Adipocyte (in vitro differentiated cells): Measurements from ENCODE around the gene ZNF716.
"Not testable (repeated sequence)": the region's sequence is repeated elsewhere in the genome, so short reads cannot be mapped to it uniquely, and the experiment has no call there.

Experiments used
- DNase-seq: peaks from one replicate; pipeline ENCODE4 v3.0.0-alpha.2; 2015; ENCODE audit warnings: low read depth
- H3K27me3 ChIP-seq: replicated peaks from 2 replicates; pipeline ENCODE4 v1.7.0; 2013; ENCODE audit warnings: mild to moderate bottlenecking, low read length, moderate library complexity; ENCODE audit not compliant: control insufficient read depth, insufficient read depth
- H3K36me3 ChIP-seq: 2 replicates; pipeline ENCODE4 v1.7.0; 2013; ENCODE audit warnings: low read length, mild to moderate bottlenecking, moderate library complexity; ENCODE audit not compliant: control insufficient read depth, insufficient read depth, severe bottlenecking
- H3K4me1 ChIP-seq: 2 replicates; pipeline ENCODE4 v1.7.0; 2013; ENCODE audit warnings: mild to moderate bottlenecking, low read length, moderate library complexity; ENCODE audit not compliant: control insufficient read depth, insufficient read depth
- H3K4me3 ChIP-seq: 2 replicates; pipeline ENCODE4 v1.7.0; 2013; ENCODE audit warnings: mild to moderate bottlenecking, low read length, moderate library complexity
- H3K9ac ChIP-seq: 2 replicates; pipeline ENCODE4 v1.7.0; 2013; ENCODE audit warnings: mild to moderate bottlenecking, low read length, moderate library complexity
- H3K9me3 ChIP-seq: 2 replicates; pipeline ENCODE4 v1.7.0; 2013; ENCODE audit warnings: mild to moderate bottlenecking, low read length, moderate library complexity; ENCODE audit not compliant: control insufficient read depth

Gene ZNF716

DNA sequence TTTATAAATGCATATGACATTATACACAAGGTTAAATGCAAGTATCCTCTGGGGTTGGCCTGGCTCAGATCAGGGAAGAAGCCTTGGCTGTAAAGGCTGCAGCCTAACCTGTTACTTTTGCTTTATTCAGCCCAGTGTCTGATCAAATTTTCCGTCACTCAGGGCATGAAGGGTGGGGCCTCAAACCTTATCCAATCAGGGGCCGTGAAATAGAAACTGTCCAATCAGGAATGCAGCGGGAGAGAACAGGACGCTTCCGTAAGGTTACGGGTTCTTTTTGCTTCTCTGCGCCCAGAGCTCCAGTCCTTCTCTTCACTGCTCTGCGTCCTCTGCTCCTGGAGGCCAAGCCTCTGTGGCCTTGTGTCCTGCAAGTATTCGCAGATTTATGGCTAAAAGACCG is at the start of gene ZNF716:
Gene ZNF716, plus strand, starts transcription at position 274 of the 400 bp plus-strand sequence. Its CDS starts 112 bp downstream, at position 386.
- Histone ChIP-seq H3K4me1 (no peaks in the 10 kb centered on the region), H3K9ac (no peak within 1 kb of the TSS), H3K27me3 (no peaks in the 10 kb centered on the region), H3K36me3 (no peaks in the 10 kb centered on the region), H3K4me3 (no peak within 1 kb of the TSS), H3K9me3 (peaks cover 10% of the 10 kb centered on the region)
- no peak for DNase-seq

- Histone ChIP-seq H3K36me3 (no peaks in the 10 kb centered on the region), H3K27me3 (no peaks in the 10 kb centered on the region), H3K9ac (no peak overlapping the region), H3K4me1 (no peaks in the 10 kb centered on the region), H3K4me3 (no peak overlapping the region), H3K9me3 (no peaks in the 10 kb centered on the region)
- no peak for DNase-seq
Measured at GRCh38 chr7:57400531-57401155, 49.3 kb upstream of the ZNF716 start.

DNA sequence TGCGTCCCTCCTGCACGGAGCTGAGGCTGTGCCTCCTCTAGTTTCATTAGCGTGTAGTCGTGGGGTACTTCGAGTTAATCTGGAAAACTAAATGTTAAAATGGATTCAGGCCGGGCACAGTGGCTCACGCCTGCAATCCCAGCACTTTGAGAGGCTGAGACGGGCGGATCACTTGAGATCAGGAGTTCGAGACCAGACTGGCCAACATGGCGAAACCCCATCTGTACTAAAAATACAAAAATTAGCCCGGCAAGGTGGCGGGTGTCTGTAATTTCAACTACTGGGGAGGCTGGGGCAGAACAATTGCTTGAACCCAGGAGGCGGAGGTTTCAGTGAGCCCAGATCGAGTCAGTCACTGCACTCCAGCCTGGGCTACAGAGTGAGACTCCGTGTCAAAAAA is 46.9 kb upstream of the ZNF716 start:
- H3K9me3 ChIP-seq, H3K9ac ChIP-seq, DNase-seq, H3K4me3 ChIP-seq, H3K27me3 ChIP-seq, H3K36me3 ChIP-seq, H3K4me1 ChIP-seq: not testable (repeated sequence)

- Histone ChIP-seq H3K9ac (peak overlapping the region; percentile 67), H3K36me3 (no peaks in the 10 kb centered on the region), H3K9me3 (peaks cover 4% of the 10 kb centered on the region), H3K4me1 (no peaks in the 10 kb centered on the region), H3K4me3 (peak overlapping the region; percentile 76), H3K27me3 (no peaks in the 10 kb centered on the region)
- no peak for DNase-seq
Measured at GRCh38 chr7:57403601-57404342, 46.2 kb upstream of the ZNF716 start.

GRCh38 chr7:57404343-57404966 is 45.5 kb upstream of the ZNF716 start:
- H3K9me3 ChIP-seq: peaks cover 4% of the 10 kb centered on the region
- H3K36me3 ChIP-seq: no peaks in the 10 kb centered on the region
- no peaks in the 10 kb centered on the region for H3K4me1 ChIP-seq
- H3K27me3 ChIP-seq: no peaks in the 10 kb centered on the region
- H3K9ac ChIP-seq: peak overlapping the region; percentile 67
- DNase-seq: no peak
- H3K4me3 ChIP-seq: peak overlapping the region; percentile 76

DNA sequence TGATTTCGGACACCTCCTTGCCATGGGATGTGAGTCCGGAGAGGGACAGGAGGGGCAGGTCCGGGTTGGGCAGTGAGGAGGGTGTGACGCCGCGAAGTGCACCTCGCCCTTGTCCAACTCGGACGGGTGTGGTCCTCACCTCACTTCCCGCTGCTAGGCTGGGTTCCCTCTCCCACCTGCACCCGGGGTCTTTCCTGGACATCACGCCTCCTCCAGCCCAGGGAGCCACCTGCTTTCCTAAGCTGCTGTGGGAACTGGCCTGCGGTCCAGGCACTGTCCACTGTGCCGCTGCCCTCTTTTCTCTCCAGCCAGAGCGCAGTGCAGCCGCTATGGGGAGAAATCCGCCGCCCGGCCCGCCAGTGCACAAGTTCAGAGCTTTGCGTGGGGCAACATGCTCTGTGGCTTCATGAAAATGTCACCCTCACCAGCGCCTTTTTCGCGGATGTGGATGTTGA is 45.0 kb upstream of the ZNF716 start:
- peak overlapping the region; percentile 76 for H3K4me3 ChIP-seq
- no peak overlapping the region for H3K9ac ChIP-seq
- peaks cover 4% of the 10 kb centered on the region for H3K9me3 ChIP-seq
- H3K36me3 ChIP-seq: no peaks in the 10 kb centered on the region
- H3K4me1 ChIP-seq: no peaks in the 10 kb centered on the region
- H3K27me3 ChIP-seq: no peaks in the 10 kb centered on the region
- no peak for DNase-seq

- Histone ChIP-seq H3K9ac (no peak overlapping the region), H3K27me3 (no peaks in the 10 kb centered on the region), H3K4me1 (no peaks in the 10 kb centered on the region), H3K4me3 (no peak overlapping the region), H3K9me3 (peaks cover 4% of the 10 kb centered on the region), H3K36me3 (no peaks in the 10 kb centered on the region)
- DNase-seq: no peak
Measured at GRCh38 chr7:57407125-57407524, 42.9 kb upstream of the ZNF716 start.

DNA sequence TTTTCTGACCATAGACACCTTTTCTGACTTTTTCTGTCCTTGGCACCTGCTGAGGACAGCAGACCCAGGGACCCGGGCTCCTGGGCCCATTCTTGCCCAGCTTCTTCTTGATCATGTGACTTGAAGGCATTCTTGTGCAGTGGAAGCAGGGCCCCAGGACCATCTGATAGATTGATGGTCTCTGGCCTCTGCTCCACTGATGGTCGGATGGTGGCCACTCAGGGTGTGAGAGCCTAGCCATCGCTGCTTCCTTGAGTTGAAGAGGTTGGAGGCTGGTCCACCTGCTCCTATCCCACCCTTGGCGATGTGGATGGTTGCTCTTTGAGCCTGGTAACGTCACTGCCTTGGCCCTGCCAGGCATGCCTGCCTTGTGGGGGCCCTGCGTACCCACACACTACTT is 37.8 kb upstream of the ZNF716 start:
- Histone ChIP-seq H3K4me1 (no peaks in the 10 kb centered on the region), H3K27me3 (no peaks in the 10 kb centered on the region), H3K9ac (no peak overlapping the region), H3K4me3 (no peak overlapping the region), H3K9me3 (peaks cover 4% of the 10 kb centered on the region), H3K36me3 (no peaks in the 10 kb centered on the region)
- DNase-seq: no peak

DNA sequence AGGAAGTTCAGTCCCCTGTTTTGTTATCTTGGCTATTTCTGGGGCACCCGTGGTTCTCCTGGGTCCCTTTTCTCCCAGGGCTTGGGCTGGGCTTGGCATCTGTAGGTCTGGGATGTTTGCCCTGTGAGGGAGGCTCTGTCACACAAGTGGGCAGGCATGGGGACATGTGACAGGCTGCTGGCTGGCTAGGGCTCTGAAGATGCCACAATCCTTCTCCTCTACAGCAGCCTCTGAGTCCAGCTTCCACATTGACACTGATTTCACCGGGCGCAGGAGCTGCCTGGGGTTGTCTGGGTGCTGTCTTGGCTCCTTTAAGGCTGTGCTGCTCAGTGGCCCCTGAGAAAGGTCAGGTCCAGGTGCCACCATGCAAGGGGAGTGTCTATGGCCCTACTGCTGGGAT is 37.4 kb upstream of the ZNF716 start:
- H3K36me3 ChIP-seq: no peaks in the 10 kb centered on the region
- peaks cover 4% of the 10 kb centered on the region for H3K9me3 ChIP-seq
- H3K4me3 ChIP-seq: no peak overlapping the region

GRCh38 chr7:57413529-57414398 is 36.2 kb upstream of the ZNF716 start:
- no peak for DNase-seq
- no peak overlapping the region for H3K9ac ChIP-seq
- H3K27me3 ChIP-seq: no peaks in the 10 kb centered on the region
- peaks cover 3% of the 10 kb centered on the region for H3K9me3 ChIP-seq
- no peaks in the 10 kb centered on the region for H3K36me3 ChIP-seq
- H3K4me1 ChIP-seq: no peaks in the 10 kb centered on the region
- no peak overlapping the region for H3K4me3 ChIP-seq

More for the DNA sequence above, 37.4 kb upstream of the ZNF716 start:
- no peak for DNase-seq
- H3K27me3 ChIP-seq: no peaks in the 10 kb centered on the region
- no peaks in the 10 kb centered on the region for H3K4me1 ChIP-seq
- no peak overlapping the region for H3K9ac ChIP-seq

DNA sequence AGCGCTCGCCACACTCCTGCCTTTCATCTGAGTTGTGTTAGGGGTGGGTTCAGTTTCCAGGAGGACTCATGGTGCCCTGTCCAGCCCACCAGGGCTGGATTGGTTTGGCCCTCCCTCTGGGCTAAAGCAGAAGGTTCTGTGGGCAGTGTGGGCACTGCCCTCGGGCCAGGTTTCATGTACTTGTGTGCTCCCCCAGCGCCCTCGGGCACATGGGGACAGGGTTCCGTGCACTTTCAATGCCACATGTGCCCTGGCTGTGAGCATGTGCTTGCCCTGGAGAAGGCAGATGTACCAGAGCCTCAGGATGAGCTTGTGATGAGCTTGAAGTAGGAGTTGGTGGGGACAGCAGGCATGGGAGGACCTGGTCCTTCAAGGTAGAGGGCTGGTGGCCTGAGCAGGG is 35.6 kb upstream of the ZNF716 start:
- DNase-seq: no peak
- Histone ChIP-seq H3K4me3 (no peak overlapping the region), H3K9me3 (peaks cover 3% of the 10 kb centered on the region), H3K27me3 (no peaks in the 10 kb centered on the region), H3K9ac (no peak overlapping the region), H3K4me1 (no peaks in the 10 kb centered on the region), H3K36me3 (no peaks in the 10 kb centered on the region)
